Measurements from ENCODE around the gene TDP1.

TDP1 gene

GRCh38 chr14:90060965-90061684 lies 105.4 kb downstream of the TDP1 start:
- no peaks in the 10 kb centered on the region for H3F3A ChIP-seq (ENCODE audit: insufficient read depth, low read length)
- H3K9me2 ChIP-seq (ENCODE audit: low read depth, low read length) = no peaks in the 10 kb centered on the region
- H3K9me3 ChIP-seq (ENCODE audit: low read length) = peaks cover 3% of the 10 kb centered on the region; the same call in 1 of the 2 replicates
- no peak overlapping the region for H3K27ac ChIP-seq (ENCODE audit: low read depth, low read length, poor library complexity, severe bottlenecking)
- peak overlapping the region; percentile 77 for H3K4me2 ChIP-seq (ENCODE audit: low read length)
- H4K20me1 ChIP-seq (ENCODE audit: insufficient read depth, low read length) = no peaks in the 10 kb centered on the region
- H3K4me1 ChIP-seq (ENCODE audit: insufficient read depth, low read length, severe bottlenecking) = peaks cover 10% of the 10 kb centered on the region
- H3K36me3 ChIP-seq (ENCODE audit: insufficient read depth, low read length) = peaks cover 3% of the 10 kb centered on the region; the same call in 1 of the 2 replicates
- H3K27me3 ChIP-seq (ENCODE audit: insufficient read depth, low read length) = peaks cover 12% of the 10 kb centered on the region
- H3K79me2 ChIP-seq (ENCODE audit: insufficient read depth, low read length) = no peaks in the 10 kb centered on the region
- peak overlapping the region; percentile 69 for H3K4me3 ChIP-seq (ENCODE audit: low read depth, low read length, poor library complexity, severe bottlenecking)
- H2AFZ ChIP-seq (ENCODE audit: low read length) = no peak overlapping the region; the same call in 1 of the 2 replicates
- H3K9ac ChIP-seq (ENCODE audit: low read length) = peak overlapping the region; percentile 43; the same call in 1 of the 2 replicates
- TF ChIP-seq EZH2 (IDR thresholded peaks at IDR 0.05; ENCODE audit: borderline replicate concordance, low read length) (no peak), CTCF (IDR thresholded peaks at IDR 0.05; ENCODE audit: low read length) (no peak)

DNA sequence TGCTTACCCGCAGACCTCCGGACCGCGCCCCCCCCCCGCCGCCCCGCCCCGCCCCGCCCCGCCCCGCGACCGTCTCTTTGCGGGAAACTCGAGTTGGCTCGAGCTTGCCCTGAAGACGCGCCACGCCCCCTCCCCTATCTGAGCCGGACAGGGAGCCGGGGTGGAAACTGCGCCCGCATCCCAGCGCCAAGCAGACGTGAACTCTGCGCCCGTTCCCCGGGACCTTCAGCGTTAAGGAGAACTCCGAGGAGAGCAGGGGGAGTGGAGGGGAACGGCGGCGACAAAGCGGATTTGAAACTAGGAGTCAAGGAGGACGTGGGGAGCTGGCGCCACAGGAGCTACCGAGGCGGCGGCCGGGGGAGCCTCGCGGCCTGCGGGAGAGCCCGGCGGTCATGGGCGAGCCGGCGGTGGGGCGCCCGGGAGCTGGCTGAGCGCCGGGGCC lies 106.0 kb downstream of the TDP1 start, which contains the start of gene KCNK13:
Gene KCNK13, plus strand, starts transcription at position 310 of the 442 bp plus-strand sequence. CDS start 212 bp downstream, outside the sequence.
- Histone ChIP-seq H3K9ac (ENCODE audit: low read length) (peak within 1 kb of the TSS; percentile 43; the same call in 1 of the 2 replicates), H3K27ac (ENCODE audit: low read depth, low read length, poor library complexity, severe bottlenecking) (no peak within 1 kb of the TSS), H4K20me1 (ENCODE audit: insufficient read depth, low read length) (no peaks in the 10 kb centered on the region), H3K27me3 (ENCODE audit: insufficient read depth, low read length) (peaks cover 12% of the 10 kb centered on the region), H3K9me2 (ENCODE audit: low read depth, low read length) (no peaks in the 10 kb centered on the region), H3K36me3 (ENCODE audit: insufficient read depth, low read length) (peaks cover 3% of the 10 kb centered on the region; the same call in 1 of the 2 replicates), H3F3A (ENCODE audit: insufficient read depth, low read length) (no peaks in the 10 kb centered on the region), H3K4me1 (ENCODE audit: insufficient read depth, low read length, severe bottlenecking) (peaks cover 10% of the 10 kb centered on the region), H3K79me2 (ENCODE audit: insufficient read depth, low read length) (no peaks in the 10 kb centered on the region), H2AFZ (ENCODE audit: low read length) (no peak within 1 kb of the TSS; the same call in 1 of the 2 replicates), H3K4me2 (ENCODE audit: low read length) (peak within 1 kb of the TSS; percentile 77), H3K4me3 (ENCODE audit: low read depth, low read length, poor library complexity, severe bottlenecking) (peak within 1 kb of the TSS; percentile 69), H3K9me3 (ENCODE audit: low read length) (peaks cover 3% of the 10 kb centered on the region; the same call in 1 of the 2 replicates)
- no peak for TF ChIP-seq EZH2 (IDR thresholded peaks at IDR 0.05; ENCODE audit: borderline replicate concordance, low read length)
- TF ChIP-seq CTCF (IDR thresholded peaks at IDR 0.05; ENCODE audit: low read length) = no peak

DNA sequence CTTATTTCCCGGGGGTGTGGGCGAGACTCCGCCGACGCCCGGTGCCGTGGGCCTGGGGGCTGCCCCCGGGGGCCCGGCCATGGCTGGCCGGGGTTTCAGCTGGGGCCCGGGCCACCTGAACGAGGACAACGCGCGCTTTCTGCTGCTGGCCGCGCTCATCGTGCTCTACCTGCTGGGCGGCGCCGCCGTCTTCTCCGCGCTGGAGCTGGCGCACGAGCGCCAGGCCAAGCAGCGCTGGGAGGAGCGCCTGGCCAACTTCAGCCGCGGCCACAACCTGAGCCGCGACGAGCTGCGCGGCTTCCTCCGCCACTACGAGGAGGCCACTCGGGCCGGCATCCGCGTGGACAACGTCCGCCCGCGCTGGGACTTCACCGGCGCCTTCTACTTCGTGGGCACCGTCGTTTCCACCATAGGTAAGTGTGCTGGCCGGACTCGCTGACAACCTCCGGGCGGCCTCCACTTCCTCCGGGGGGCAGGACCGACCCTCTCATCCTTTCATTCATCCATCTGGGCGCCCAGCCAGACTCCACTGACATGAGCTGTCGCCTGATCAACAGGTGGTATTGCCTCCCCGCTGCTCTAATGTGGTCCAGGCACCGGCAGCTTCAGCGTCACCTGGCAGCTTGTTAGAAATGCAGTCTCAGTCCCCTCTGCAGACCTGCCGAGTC lies 106.5 kb downstream of the TDP1 start:
- peaks cover 3% of the 10 kb centered on the region; the same call in 1 of the 2 replicates for H3K9me3 ChIP-seq (ENCODE audit: low read length)
- no peak overlapping the region for H3K9ac ChIP-seq (ENCODE audit: low read length)
- peaks cover 3% of the 10 kb centered on the region; the same call in 1 of the 2 replicates for H3K36me3 ChIP-seq (ENCODE audit: insufficient read depth, low read length)
- H3K27ac ChIP-seq (ENCODE audit: low read depth, low read length, poor library complexity, severe bottlenecking) = no peak overlapping the region
- no peaks in the 10 kb centered on the region for H4K20me1 ChIP-seq (ENCODE audit: insufficient read depth, low read length)
- TF ChIP-seq CTCF (IDR thresholded peaks at IDR 0.05; ENCODE audit: low read length) (no peak), EZH2 (IDR thresholded peaks at IDR 0.05; ENCODE audit: borderline replicate concordance, low read length) (no peak)
- H3K4me1 ChIP-seq (ENCODE audit: insufficient read depth, low read length, severe bottlenecking) = peaks cover 10% of the 10 kb centered on the region
- H3K79me2 ChIP-seq (ENCODE audit: insufficient read depth, low read length) = no peaks in the 10 kb centered on the region
- peak overlapping the region; percentile 69 for H3K4me3 ChIP-seq (ENCODE audit: low read depth, low read length, poor library complexity, severe bottlenecking)
- H3K9me2 ChIP-seq (ENCODE audit: low read depth, low read length) = no peaks in the 10 kb centered on the region
- no peak overlapping the region for H2AFZ ChIP-seq (ENCODE audit: low read length)
- peaks cover 12% of the 10 kb centered on the region for H3K27me3 ChIP-seq (ENCODE audit: insufficient read depth, low read length)
- H3K4me2 ChIP-seq (ENCODE audit: low read length) = peak overlapping the region; percentile 73
- H3F3A ChIP-seq (ENCODE audit: insufficient read depth, low read length) = no peaks in the 10 kb centered on the region

Data from OCI-LY1 (cell line).